H9 (cell line): ENCODE measurements around the gene MAGI3. TPM values are rescaled to one million over a fixed set of nuclear protein-coding genes. Genes with fewer than 3 reads are reported as not detected.

Source experiments
- DNase-seq: peaks from one replicate; pipeline ENCODE4 v3.0.0-alpha.2; 2017
- H2AFZ ChIP-seq: one replicate; pipeline ENCODE4 v1.6.1; 2013; ENCODE audit warnings: mild to moderate bottlenecking, low read length, control low read depth, moderate library complexity
- H2AK5ac ChIP-seq: 2 replicates; pipeline ENCODE4 v1.6.1; 2013; ENCODE audit warnings: low read length, control low read depth, mixed read lengths; ENCODE audit not compliant: insufficient read length
- H2BK120ac ChIP-seq: one replicate; pipeline ENCODE4 v1.6.1; 2013; ENCODE audit warnings: low read depth, mild to moderate bottlenecking, low read length, control low read depth, inconsistent platforms; ENCODE audit not compliant: poor library complexity, severe bottlenecking
- H2BK12ac ChIP-seq: 2 replicates; pipeline ENCODE4 v1.6.1; 2013; ENCODE audit warnings: low read length, control low read depth, mixed read lengths, low read depth; ENCODE audit not compliant: insufficient read length
- H2BK15ac ChIP-seq: 2 replicates; pipeline ENCODE4 v1.6.1; 2013; ENCODE audit warnings: low read depth, low read length, control low read depth
- H2BK20ac ChIP-seq: one replicate; pipeline ENCODE4 v1.6.1; 2013; ENCODE audit warnings: low read depth, mild to moderate bottlenecking, low read length, control low read depth, inconsistent platforms; ENCODE audit not compliant: poor library complexity, severe bottlenecking
- H2BK5ac ChIP-seq: 2 replicates; pipeline ENCODE4 v1.6.1; 2013; ENCODE audit warnings: low read length, control low read depth, mixed read lengths; ENCODE audit not compliant: insufficient read length
- H3K14ac ChIP-seq: 2 replicates; pipeline ENCODE4 v1.6.1; 2013; ENCODE audit warnings: low read length, control low read depth; ENCODE audit not compliant: insufficient read depth
- H3K18ac ChIP-seq: 2 replicates; pipeline ENCODE4 v1.6.1; 2013; ENCODE audit warnings: low read depth, mild to moderate bottlenecking, mixed read lengths, low read length, control low read depth; ENCODE audit not compliant: insufficient read length
- H3K23ac ChIP-seq: 2 replicates; pipeline ENCODE4 v1.6.1; 2013; ENCODE audit warnings: low read length, control low read depth, mixed read lengths, low read depth; ENCODE audit not compliant: insufficient read length
- H3K23me2 ChIP-seq: 2 replicates; pipeline ENCODE4 v1.6.1; 2013; ENCODE audit warnings: low read depth, mild to moderate bottlenecking, mixed read lengths, low read length, control low read depth; ENCODE audit not compliant: insufficient read length, poor library complexity, severe bottlenecking
- H3K27ac ChIP-seq: 2 replicates; pipeline ENCODE4 v1.5.1; 2013; ENCODE audit warnings: low read length, control low read depth, mixed read lengths, low read depth; ENCODE audit not compliant: insufficient read length
- H3K27me3 ChIP-seq: 2 replicates; pipeline ENCODE4 v1.6.1; 2013; ENCODE audit warnings: low read length, control low read depth, inconsistent platforms; ENCODE audit not compliant: insufficient read depth
- H3K4ac ChIP-seq: 2 replicates; pipeline ENCODE4 v1.6.1; 2013; ENCODE audit warnings: low read depth, mild to moderate bottlenecking, control low read depth, inconsistent platforms, low read length, moderate library complexity
- H3K4me1 ChIP-seq: 2 replicates; pipeline ENCODE4 v1.6.1; 2013; ENCODE audit warnings: low read length, control low read depth, inconsistent platforms; ENCODE audit not compliant: insufficient read depth
- H3K4me2 ChIP-seq: 2 replicates; pipeline ENCODE4 v1.6.1; 2013; ENCODE audit warnings: low read length, control low read depth, mixed read lengths; ENCODE audit not compliant: insufficient read length, insufficient read depth
- H3K56ac ChIP-seq: 2 replicates; pipeline ENCODE4 v1.6.1; 2013; ENCODE audit warnings: low read depth, mild to moderate bottlenecking, mixed read lengths, low read length, control low read depth; ENCODE audit not compliant: insufficient read length
- H3K79me1 ChIP-seq: 2 replicates; pipeline ENCODE4 v1.6.1; 2013; ENCODE audit warnings: low read depth, mild to moderate bottlenecking, moderate library complexity, low read length, control low read depth, inconsistent platforms; ENCODE audit not compliant: insufficient read depth, poor library complexity, severe bottlenecking
- H3K79me2 ChIP-seq: 2 replicates; pipeline ENCODE4 v1.6.1; 2013; ENCODE audit warnings: low read length, control low read depth, inconsistent platforms; ENCODE audit not compliant: insufficient read depth
- H3K9ac ChIP-seq: 2 replicates; pipeline ENCODE4 v1.6.1; 2013; ENCODE audit warnings: low read length, control low read depth, mixed read lengths; ENCODE audit not compliant: insufficient read length; ENCODE audit errors: extremely low read depth
- H3K9me3 ChIP-seq: one replicate; pipeline ENCODE4 v1.6.1; 2013; ENCODE audit warnings: low read depth, low read length, inconsistent platforms; ENCODE audit not compliant: control insufficient read depth
- H3T11ph ChIP-seq: one replicate; pipeline ENCODE4 v1.6.1; 2013; ENCODE audit warnings: mild to moderate bottlenecking, low read length, control low read depth, inconsistent platforms
- H4K20me1 ChIP-seq: one replicate; pipeline ENCODE4 v1.6.1; 2013; ENCODE audit not compliant: control insufficient read depth, insufficient read length, insufficient read depth
- H4K5ac ChIP-seq: 2 replicates; pipeline ENCODE4 v1.6.1; 2013; ENCODE audit warnings: low read depth, mild to moderate bottlenecking, mixed read lengths, low read length, control low read depth; ENCODE audit not compliant: insufficient read length
- H4K8ac ChIP-seq: replicated peaks from 2 replicates; pipeline ENCODE4 v1.6.1; 2013; ENCODE audit warnings: low read length, control low read depth, mixed read lengths, low read depth; ENCODE audit not compliant: insufficient read length
- H4K91ac ChIP-seq: 2 replicates; pipeline ENCODE4 v1.6.1; 2013; ENCODE audit warnings: low read depth, mild to moderate bottlenecking, moderate library complexity, mixed read lengths, low read length, control low read depth; ENCODE audit not compliant: insufficient read length
- H3K27ac Mint-ChIP-seq, 3 experiments: 2 replicates in 2 of 3; 3 replicates in 1 of 3; pipeline ENCODE4 v1.8.0; 2020 to 2021; ENCODE audit warnings: mixed read lengths in 3 of 3, mild to moderate bottlenecking in 1 of 3, moderate library complexity in 1 of 3
- H3K27me3 Mint-ChIP-seq: 2 replicates; pipeline ENCODE4 v1.8.0; 2021; ENCODE audit warnings: low read depth, mild to moderate bottlenecking, moderate library complexity, mixed read lengths
- H3K36me3 Mint-ChIP-seq, 3 experiments: 2 replicates in 2 of 3; 3 replicates in 1 of 3; pipeline ENCODE4 v1.8.0; 2020 to 2021; ENCODE audit warnings: low read depth in 3 of 3, mixed read lengths in 3 of 3; ENCODE audit not compliant: insufficient read depth in 1 of 3
- H3K4me1 Mint-ChIP-seq, 2 experiments: 2 replicates each; pipeline ENCODE4 v1.8.0; 2020; ENCODE audit warnings: mixed read lengths in 2 of 2
- H3K4me3 Mint-ChIP-seq, 2 experiments: 2 replicates in 1 of 2; 3 replicates in 1 of 2; pipeline ENCODE4 v1.8.0; 2020 to 2021; ENCODE audit warnings: mild to moderate bottlenecking in 2 of 2, mixed read lengths in 2 of 2, moderate library complexity in 1 of 2
- H3K9me3 Mint-ChIP-seq, 2 experiments: 2 replicates in 1 of 2; 3 replicates in 1 of 2; pipeline ENCODE4 v1.8.0; 2020; ENCODE audit warnings: mild to moderate bottlenecking in 2 of 2, mixed read lengths in 2 of 2, moderate library complexity in 1 of 2
- WGBS: extraction: QIAGEN DNeasy Blood & Tissue Kit; methylation state at CpG from one replicate; pipeline ENCODE4 v1.1.7; 2013; ENCODE audit warnings: missing lambda C conversion rate, low lambda C conversion rate, mixed read lengths; ENCODE audit not compliant: insufficient read length; ENCODE audit errors: extremely low coverage; 5-methylcytosine and 5-hydroxymethylcytosine counted together
- total RNA-seq: library from RNA; stranded (reverse); gene quantifications from 2 replicates; pipeline ENCODE4 v1.2.1, GENCODE V29; 2021
- TF ChIP-seq, protein P1 (sequence below): fragments of 200-600 bp; sonication (generic); conservative IDR thresholded peaks from 3 replicates; pipeline ENCODE4 v1.8.0; 2021; ENCODE audit warnings: antibody characterized with exemption, mild to moderate bottlenecking

The MAGI3 gene
- total RNA-seq, 1 experiment from 2014 or later: 8.2 TPM

- WGBS: no CpG with 5 or more reads among the region's 3 CpGs
- H3K56ac ChIP-seq: no peak overlapping the region
- no peaks in the 10 kb centered on the region for H4K20me1 ChIP-seq
- no peak overlapping the region for H3K9ac ChIP-seq
- no peak overlapping the region for H2AK5ac ChIP-seq
- no peak overlapping the region for H4K91ac ChIP-seq
- no peaks in the 10 kb centered on the region for H3K23me2 ChIP-seq
- H3K79me1 ChIP-seq: no peaks in the 10 kb centered on the region
- no peak overlapping the region for H3K4ac ChIP-seq
- H3K4me1 ChIP-seq: no peaks in the 10 kb centered on the region
- Mint-ChIP-seq H3K4me1 (no peaks in the 10 kb centered on the region), H3K4me3 (no peak overlapping the region), H3K27me3 (no peaks in the 10 kb centered on the region), H3K9me3 (no peaks in the 10 kb centered on the region), H3K36me3 (no peaks in the 10 kb centered on the region), H3K27ac (no peak overlapping the region)
- no peak overlapping the region for H3K23ac ChIP-seq
- no peak overlapping the region for H4K8ac ChIP-seq
- H3T11ph ChIP-seq: no peak overlapping the region
- no peak overlapping the region for H2BK20ac ChIP-seq
- no peaks in the 10 kb centered on the region for H3K27me3 ChIP-seq
- DNase-seq: no peak
- no peak overlapping the region for H4K5ac ChIP-seq
- H3K79me2 ChIP-seq: no peaks in the 10 kb centered on the region
- no peak overlapping the region for H3K27ac ChIP-seq
- H2BK120ac ChIP-seq: no peak overlapping the region
- H3K9me3 ChIP-seq: no peaks in the 10 kb centered on the region
- H3K4me2 ChIP-seq: no peak overlapping the region
- TF ChIP-seq, protein P1, sequence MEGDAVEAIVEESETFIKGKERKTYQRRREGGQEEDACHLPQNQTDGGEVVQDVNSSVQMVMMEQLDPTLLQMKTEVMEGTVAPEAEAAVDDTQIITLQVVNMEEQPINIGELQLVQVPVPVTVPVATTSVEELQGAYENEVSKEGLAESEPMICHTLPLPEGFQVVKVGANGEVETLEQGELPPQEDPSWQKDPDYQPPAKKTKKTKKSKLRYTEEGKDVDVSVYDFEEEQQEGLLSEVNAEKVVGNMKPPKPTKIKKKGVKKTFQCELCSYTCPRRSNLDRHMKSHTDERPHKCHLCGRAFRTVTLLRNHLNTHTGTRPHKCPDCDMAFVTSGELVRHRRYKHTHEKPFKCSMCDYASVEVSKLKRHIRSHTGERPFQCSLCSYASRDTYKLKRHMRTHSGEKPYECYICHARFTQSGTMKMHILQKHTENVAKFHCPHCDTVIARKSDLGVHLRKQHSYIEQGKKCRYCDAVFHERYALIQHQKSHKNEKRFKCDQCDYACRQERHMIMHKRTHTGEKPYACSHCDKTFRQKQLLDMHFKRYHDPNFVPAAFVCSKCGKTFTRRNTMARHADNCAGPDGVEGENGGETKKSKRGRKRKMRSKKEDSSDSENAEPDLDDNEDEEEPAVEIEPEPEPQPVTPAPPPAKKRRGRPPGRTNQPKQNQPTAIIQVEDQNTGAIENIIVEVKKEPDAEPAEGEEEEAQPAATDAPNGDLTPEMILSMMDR: no peak
- H2BK15ac ChIP-seq: no peak overlapping the region
- no peak overlapping the region for H3K18ac ChIP-seq
- no peak overlapping the region for H2BK5ac ChIP-seq
- no peak overlapping the region for H3K14ac ChIP-seq
- no peak overlapping the region for H2AFZ ChIP-seq
- H2BK12ac ChIP-seq: no peak overlapping the region
These were observed 267.3 kb downstream of the MAGI3 start for GRCh38 chr1:113657556-113658063.
